HEK293T (cell line): ENCODE data around the gene LMAN1.

ENCODE experiments used
- ARNT ChIP-seq: fragments of 450-650 bp; IDR thresholded peaks from 2 replicates; pipeline ENCODE4 v1.6.1; 2017; ENCODE audit warnings: mild to moderate bottlenecking
- BHLHE40 ChIP-seq: fragments of 450-650 bp; IDR thresholded peaks from 2 replicates; pipeline ENCODE4 v1.6.1; 2016; ENCODE audit warnings: mild to moderate bottlenecking, moderate library complexity, borderline replicate concordance
- CTBP1 ChIP-seq: fragments of 450-650 bp; IDR thresholded peaks from 2 replicates; pipeline ENCODE4 v1.6.1; 2016; ENCODE audit warnings: borderline replicate concordance
- ELF4 ChIP-seq: fragments of 450-650 bp; IDR thresholded peaks from 2 replicates; pipeline ENCODE4 v1.6.1; 2017; ENCODE audit warnings: antibody characterized with exemption
- FOXA1 ChIP-seq: fragments of 450-650 bp; IDR thresholded peaks from 2 replicates; pipeline ENCODE4 v1.6.1; 2016; ENCODE audit warnings: mild to moderate bottlenecking
- FOXK2 ChIP-seq: fragments of 450-650 bp; IDR thresholded peaks from 2 replicates; pipeline ENCODE4 v1.6.1; 2016; ENCODE audit warnings: mild to moderate bottlenecking
- FOXM1 ChIP-seq: fragments of 450-650 bp; IDR thresholded peaks from 2 replicates; pipeline ENCODE4 v1.6.1; 2017; ENCODE audit warnings: mild to moderate bottlenecking, borderline replicate concordance
- LEF1 ChIP-seq: fragments of 450-650 bp; IDR thresholded peaks from 2 replicates; pipeline ENCODE4 v1.6.1; 2017; ENCODE audit warnings: mild to moderate bottlenecking, borderline replicate concordance
- NFRKB ChIP-seq: fragments of 450-650 bp; IDR thresholded peaks from 2 replicates; pipeline ENCODE4 v1.6.1; 2016; ENCODE audit warnings: mild to moderate bottlenecking, moderate library complexity
- PKNOX1 ChIP-seq: fragments of 450-650 bp; IDR thresholded peaks from 2 replicates; pipeline ENCODE4 v1.6.1; 2016
- SP1 ChIP-seq: fragments of 450-650 bp; IDR thresholded peaks from 2 replicates; pipeline ENCODE4 v1.6.1; 2017
- SUZ12 ChIP-seq: fragments of 450-650 bp; IDR thresholded peaks from 2 replicates; pipeline ENCODE4 v1.6.1; 2016; ENCODE audit warnings: mild to moderate bottlenecking
- TARDBP ChIP-seq: fragments of 450-650 bp; IDR thresholded peaks from 2 replicates; pipeline ENCODE4 v1.6.1; 2016
- ZNF384 ChIP-seq: fragments of 450-650 bp; IDR thresholded peaks from 2 replicates; pipeline ENCODE4 v1.6.1; 2016

GRCh38 chr18:59372975-59373374 lies 13.9 kb upstream of the LMAN1 start:
- no peak for TF ChIP-seq SP1
- no peak for TF ChIP-seq PKNOX1
- no peak for TF ChIP-seq LEF1
- no peak for TF ChIP-seq FOXK2
- no peak for TF ChIP-seq TARDBP
- TF ChIP-seq SUZ12, result no peak
- TF ChIP-seq NFRKB, result no peak
- no peak for TF ChIP-seq FOXM1
- TF ChIP-seq ELF4, result no peak
- TF ChIP-seq CTBP1, result no peak
- no peak for TF ChIP-seq ZNF384
- no peak for TF ChIP-seq FOXA1
- no peak for TF ChIP-seq ARNT
- no peak for TF ChIP-seq BHLHE40
